Measurements from ENCODE around the gene DCDC2B. TPM values are rescaled to one million over a fixed set of nuclear protein-coding genes. Genes with fewer than 3 reads are reported as not detected.

DCDC2B gene
- total and polyA plus RNA-seq, 2 experiments from 2014 or later, result 0.21 TPM; not detected in 1

DNA sequence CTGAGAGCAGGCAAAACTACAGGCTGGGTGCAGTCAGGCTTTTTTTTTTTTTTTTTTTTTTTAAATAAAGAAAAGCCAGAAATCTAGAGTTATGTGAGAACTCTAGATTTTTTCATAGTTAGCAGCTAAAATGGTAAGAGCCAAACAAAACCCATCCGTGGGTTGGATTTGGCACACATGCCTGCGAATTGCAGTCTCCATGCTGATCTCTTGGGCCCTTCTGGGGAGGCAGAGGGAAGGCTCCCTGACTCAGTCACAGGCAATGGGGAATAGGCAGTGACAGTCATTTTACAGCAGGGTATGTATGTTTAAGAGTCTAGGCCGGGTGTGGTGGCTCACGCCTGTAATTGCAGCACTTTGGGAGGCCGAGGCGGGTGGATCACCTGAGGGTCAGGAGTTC, 26.8 kb upstream of the DCDC2B start:
- Histone ChIP-seq H3K4me1 (ENCODE audit: insufficient read depth) (peaks cover 30% of the 10 kb centered on the region), H3K27ac (ENCODE audit: low read depth) (no peak overlapping the region; the same call in 1 of the 2 replicates), H3K27me3 (ENCODE audit: insufficient read depth) (no peaks in the 10 kb centered on the region), H3K4me3 (no peak overlapping the region), H3K4me2 (no peak overlapping the region), H2AFZ (no peak overlapping the region), H4K20me1 (replicated peaks; ENCODE audit: insufficient read depth) (peaks cover 31% of the 10 kb centered on the region), H3K9me2 (ENCODE audit: insufficient read depth) (no peaks in the 10 kb centered on the region), H3K79me2 (replicated peaks; ENCODE audit: insufficient read depth) (peaks cover 63% of the 10 kb centered on the region), H3K36me3 (ENCODE audit: insufficient read depth) (peaks cover 30% of the 10 kb centered on the region), H3F3A (replicated peaks; ENCODE audit: low read depth) (peaks cover 29% of the 10 kb centered on the region)
- Mint-ChIP-seq H3K4me3 (peak overlapping the region; percentile 36; the same call in 2 of the 3 replicates), H3K27ac (no peak overlapping the region), H3K9me3 (no peaks in the 10 kb centered on the region), H3K27me3 (ENCODE audit: insufficient read depth, low read depth, poor library complexity) (peaks cover 14% of the 10 kb centered on the region), H3K36me3 (ENCODE audit: low read depth) (peaks cover 63% of the 10 kb centered on the region), H3K4me1 (peaks cover 46% of the 10 kb centered on the region)
- DNase-seq (ENCODE audit: low spot score) (no peak), ATAC-seq (no peak)
- TF ChIP-seq, protein P1, sequence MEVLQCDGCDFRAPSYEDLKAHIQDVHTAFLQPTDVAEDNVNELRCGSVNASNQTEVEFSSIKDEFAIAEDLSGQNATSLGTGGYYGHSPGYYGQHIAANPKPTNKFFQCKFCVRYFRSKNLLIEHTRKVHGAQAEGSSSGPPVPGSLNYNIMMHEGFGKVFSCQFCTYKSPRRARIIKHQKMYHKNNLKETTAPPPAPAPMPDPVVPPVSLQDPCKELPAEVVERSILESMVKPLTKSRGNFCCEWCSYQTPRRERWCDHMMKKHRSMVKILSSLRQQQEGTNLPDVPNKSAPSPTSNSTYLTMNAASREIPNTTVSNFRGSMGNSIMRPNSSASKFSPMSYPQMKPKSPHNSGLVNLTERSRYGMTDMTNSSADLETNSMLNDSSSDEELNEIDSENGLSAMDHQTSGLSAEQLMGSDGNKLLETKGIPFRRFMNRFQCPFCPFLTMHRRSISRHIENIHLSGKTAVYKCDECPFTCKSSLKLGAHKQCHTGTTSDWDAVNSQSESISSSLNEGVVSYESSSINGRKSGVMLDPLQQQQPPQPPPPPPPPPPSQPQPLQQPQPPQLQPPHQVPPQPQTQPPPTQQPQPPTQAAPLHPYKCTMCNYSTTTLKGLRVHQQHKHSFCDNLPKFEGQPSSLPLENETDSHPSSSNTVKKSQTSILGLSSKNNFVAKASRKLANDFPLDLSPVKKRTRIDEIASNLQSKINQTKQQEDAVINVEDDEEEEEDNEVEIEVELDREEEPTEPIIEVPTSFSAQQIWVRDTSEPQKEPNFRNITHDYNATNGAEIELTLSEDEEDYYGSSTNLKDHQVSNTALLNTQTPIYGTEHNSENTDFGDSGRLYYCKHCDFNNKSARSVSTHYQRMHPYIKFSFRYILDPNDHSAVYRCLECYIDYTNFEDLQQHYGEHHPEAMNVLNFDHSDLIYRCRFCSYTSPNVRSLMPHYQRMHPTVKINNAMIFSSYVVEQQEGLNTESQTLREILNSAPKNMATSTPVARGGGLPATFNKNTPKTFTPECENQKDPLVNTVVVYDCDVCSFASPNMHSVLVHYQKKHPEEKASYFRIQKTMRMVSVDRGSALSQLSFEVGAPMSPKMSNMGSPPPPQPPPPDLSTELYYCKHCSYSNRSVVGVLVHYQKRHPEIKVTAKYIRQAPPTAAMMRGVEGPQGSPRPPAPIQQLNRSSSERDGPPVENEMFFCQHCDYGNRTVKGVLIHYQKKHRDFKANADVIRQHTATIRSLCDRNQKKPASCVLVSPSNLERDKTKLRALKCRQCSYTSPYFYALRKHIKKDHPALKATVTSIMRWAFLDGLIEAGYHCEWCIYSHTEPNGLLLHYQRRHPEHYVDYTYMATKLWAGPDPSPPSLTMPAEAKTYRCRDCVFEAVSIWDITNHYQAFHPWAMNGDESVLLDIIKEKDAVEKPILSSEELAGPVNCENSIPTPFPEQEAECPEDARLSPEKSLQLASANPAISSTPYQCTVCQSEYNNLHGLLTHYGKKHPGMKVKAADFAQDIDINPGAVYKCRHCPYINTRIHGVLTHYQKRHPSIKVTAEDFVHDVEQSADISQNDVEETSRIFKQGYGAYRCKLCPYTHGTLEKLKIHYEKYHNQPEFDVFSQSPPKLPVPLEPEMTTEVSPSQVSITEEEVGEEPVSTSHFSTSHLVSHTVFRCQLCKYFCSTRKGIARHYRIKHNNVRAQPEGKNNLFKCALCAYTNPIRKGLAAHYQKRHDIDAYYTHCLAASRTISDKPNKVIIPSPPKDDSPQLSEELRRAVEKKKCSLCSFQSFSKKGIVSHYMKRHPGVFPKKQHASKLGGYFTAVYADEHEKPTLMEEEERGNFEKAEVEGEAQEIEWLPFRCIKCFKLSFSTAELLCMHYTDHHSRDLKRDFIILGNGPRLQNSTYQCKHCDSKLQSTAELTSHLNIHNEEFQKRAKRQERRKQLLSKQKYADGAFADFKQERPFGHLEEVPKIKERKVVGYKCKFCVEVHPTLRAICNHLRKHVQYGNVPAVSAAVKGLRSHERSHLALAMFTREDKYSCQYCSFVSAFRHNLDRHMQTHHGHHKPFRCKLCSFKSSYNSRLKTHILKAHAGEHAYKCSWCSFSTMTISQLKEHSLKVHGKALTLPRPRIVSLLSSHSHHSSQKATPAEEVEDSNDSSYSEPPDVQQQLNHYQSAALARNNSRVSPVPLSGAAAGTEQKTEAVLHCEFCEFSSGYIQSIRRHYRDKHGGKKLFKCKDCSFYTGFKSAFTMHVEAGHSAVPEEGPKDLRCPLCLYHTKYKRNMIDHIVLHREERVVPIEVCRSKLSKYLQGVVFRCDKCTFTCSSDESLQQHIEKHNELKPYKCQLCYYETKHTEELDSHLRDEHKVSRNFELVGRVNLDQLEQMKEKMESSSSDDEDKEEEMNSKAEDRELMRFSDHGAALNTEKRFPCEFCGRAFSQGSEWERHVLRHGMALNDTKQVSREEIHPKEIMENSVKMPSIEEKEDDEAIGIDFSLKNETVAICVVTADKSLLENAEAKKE (CRISPR knock-in tag; IDR thresholded peaks at IDR 0.05), result no peak
- TF ChIP-seq ZNF331 (CRISPR knock-in tag; IDR thresholded peaks at IDR 0.05; ENCODE audit: low read depth) (no peak), CREB1 (CRISPR knock-in tag; IDR thresholded peaks at IDR 0.05; ENCODE audit: low read depth) (no peak), CTCF (conservative IDR thresholded peaks at IDR 0.05; ENCODE audit: low read depth in 2 of 2) (no peak), EZH2 (IDR thresholded peaks at IDR 0.05; ENCODE audit: low read depth, unreplicated experiment) (no peak), STAT1 (IDR thresholded peaks at IDR 0.05; ENCODE audit: unreplicated experiment) (no peak), ZNF114 (CRISPR knock-in tag; IDR thresholded peaks at IDR 0.05) (no peak), EZH2phosphoT487 (IDR thresholded peaks at IDR 0.05; ENCODE audit: unreplicated experiment) (no peak), JUNB (IDR thresholded peaks at IDR 0.05; ENCODE audit: unreplicated experiment) (no peak), NANOG (IDR thresholded peaks at IDR 0.05; ENCODE audit: borderline replicate concordance) (no peak), ETS1 (IDR thresholded peaks at IDR 0.05) (no peak), REST (IDR thresholded peaks at IDR 0.05; ENCODE audit: unreplicated experiment) (no peak), POLR2AphosphoS5 (IDR thresholded peaks at IDR 0.05; ENCODE audit: low read depth) (no peak)

Data from GM23338 (cell line).